Rectal smooth muscle tissue (tissue), 1 donor: ENCODE results near the gene COX10.
"Not testable (repeated sequence)": the region's sequence is repeated elsewhere in the genome, so short reads cannot be mapped to it uniquely, and the experiment has no call there.

Experiments used
- H3K27ac ChIP-seq: one replicate; pipeline ENCODE4 v1.7.0; 2013; ENCODE audit warnings: low read depth, low read length, inconsistent platforms
- H3K27me3 ChIP-seq: one replicate; pipeline ENCODE4 v1.7.0; 2013; ENCODE audit warnings: low read length; ENCODE audit not compliant: control insufficient read depth, insufficient read depth
- H3K36me3 ChIP-seq: one replicate; pipeline ENCODE4 v1.7.0; 2013; ENCODE audit warnings: low read length; ENCODE audit not compliant: control insufficient read depth, insufficient read depth
- H3K4me1 ChIP-seq: one replicate; pipeline ENCODE4 v1.7.0; 2013; ENCODE audit warnings: low read length; ENCODE audit not compliant: control insufficient read depth, insufficient read depth
- H3K4me3 ChIP-seq: one replicate; pipeline ENCODE4 v1.7.0; 2013; ENCODE audit warnings: low read length
- H3K9ac ChIP-seq: one replicate; pipeline ENCODE4 v1.7.0; 2013; ENCODE audit warnings: low read length

Gene COX10

GRCh38 chr17:14069251-14070021 is at the start of gene COX10:
Gene COX10, plus strand, starts transcription at chr17:14069504. Its CDS starts 102 bp downstream, at chr17:14069606.
- Histone ChIP-seq H3K4me3 (peak within 1 kb of the TSS; percentile 100), H3K27me3 (no peaks in the 10 kb centered on the region), H3K9ac (peak within 1 kb of the TSS; percentile 97), H3K27ac (peak within 1 kb of the TSS; percentile 79), H3K4me1 (peaks cover 7% of the 10 kb centered on the region), H3K36me3 (no peaks in the 10 kb centered on the region)

GRCh38 chr17:14021651-14022294 is 47.5 kb upstream of the COX10 start:
- H3K36me3 ChIP-seq, H3K4me3 ChIP-seq, H3K9ac ChIP-seq, H3K4me1 ChIP-seq, H3K27me3 ChIP-seq, H3K27ac ChIP-seq: not testable (repeated sequence)

- not testable (repeated sequence) for H3K4me1 ChIP-seq, H3K27me3 ChIP-seq, H3K36me3 ChIP-seq, H3K9ac ChIP-seq, H3K27ac ChIP-seq, H3K4me3 ChIP-seq
Measured at GRCh38 chr17:14029755-14030154, 39.5 kb upstream of the COX10 start.

GRCh38 chr17:14032234-14032633 is 37.1 kb upstream of the COX10 start:
- Histone ChIP-seq H3K36me3 (peaks cover 4% of the 10 kb centered on the region), H3K9ac (no peak overlapping the region), H3K27me3 (no peaks in the 10 kb centered on the region), H3K4me1 (no peaks in the 10 kb centered on the region), H3K4me3 (no peak overlapping the region), H3K27ac (no peak overlapping the region)

GRCh38 chr17:14033166-14033565 is 36.1 kb upstream of the COX10 start:
- H3K4me1 ChIP-seq = no peaks in the 10 kb centered on the region
- no peaks in the 10 kb centered on the region for H3K27me3 ChIP-seq
- no peak overlapping the region for H3K4me3 ChIP-seq

GRCh38 chr17:14037453-14037852 is 31.9 kb upstream of the COX10 start:
- H3K4me1 ChIP-seq = no peaks in the 10 kb centered on the region
- no peak overlapping the region for H3K4me3 ChIP-seq
- no peak overlapping the region for H3K9ac ChIP-seq
- no peaks in the 10 kb centered on the region for H3K27me3 ChIP-seq
- H3K36me3 ChIP-seq = peaks cover 4% of the 10 kb centered on the region
- H3K27ac ChIP-seq = no peak overlapping the region

More at GRCh38 chr17:14033166-14033565, 36.1 kb upstream of the COX10 start:
- peaks cover 4% of the 10 kb centered on the region for H3K36me3 ChIP-seq
- H3K27ac ChIP-seq = no peak overlapping the region
- H3K9ac ChIP-seq = no peak overlapping the region

- Histone ChIP-seq H3K27me3 (no peaks in the 10 kb centered on the region), H3K36me3 (peaks cover 4% of the 10 kb centered on the region), H3K4me3 (no peak overlapping the region), H3K9ac (no peak overlapping the region), H3K27ac (no peak overlapping the region), H3K4me1 (no peaks in the 10 kb centered on the region)
Measured at GRCh38 chr17:14038206-14038605, 31.1 kb upstream of the COX10 start.

GRCh38 chr17:14042411-14042810 is 26.9 kb upstream of the COX10 start:
- no peak overlapping the region for H3K27ac ChIP-seq
- no peaks in the 10 kb centered on the region for H3K36me3 ChIP-seq
- H3K9ac ChIP-seq = no peak overlapping the region
- no peaks in the 10 kb centered on the region for H3K27me3 ChIP-seq
- H3K4me1 ChIP-seq = no peaks in the 10 kb centered on the region
- no peak overlapping the region for H3K4me3 ChIP-seq

GRCh38 chr17:14044702-14045101 is 24.6 kb upstream of the COX10 start:
- H3K4me1 ChIP-seq = no peaks in the 10 kb centered on the region
- no peaks in the 10 kb centered on the region for H3K27me3 ChIP-seq
- H3K9ac ChIP-seq = no peak overlapping the region
- H3K4me3 ChIP-seq = no peak overlapping the region
- H3K36me3 ChIP-seq = no peaks in the 10 kb centered on the region
- no peak overlapping the region for H3K27ac ChIP-seq

- Histone ChIP-seq H3K4me3 (no peak overlapping the region), H3K27me3 (no peaks in the 10 kb centered on the region), H3K27ac (no peak overlapping the region), H3K9ac (no peak overlapping the region), H3K4me1 (no peaks in the 10 kb centered on the region), H3K36me3 (no peaks in the 10 kb centered on the region)
Measured at GRCh38 chr17:14046978-14047377, 22.3 kb upstream of the COX10 start.

GRCh38 chr17:14047591-14047990 is 21.7 kb upstream of the COX10 start:
- Histone ChIP-seq H3K27me3 (no peaks in the 10 kb centered on the region), H3K9ac (no peak overlapping the region), H3K4me3 (no peak overlapping the region), H3K36me3 (no peaks in the 10 kb centered on the region), H3K27ac (no peak overlapping the region), H3K4me1 (no peaks in the 10 kb centered on the region)

- Histone ChIP-seq H3K4me3 (no peak overlapping the region), H3K27ac (no peak overlapping the region), H3K9ac (no peak overlapping the region), H3K4me1 (no peaks in the 10 kb centered on the region), H3K27me3 (no peaks in the 10 kb centered on the region), H3K36me3 (no peaks in the 10 kb centered on the region)
Measured at GRCh38 chr17:14048169-14048568, 21.1 kb upstream of the COX10 start.

- Histone ChIP-seq H3K36me3 (no peaks in the 10 kb centered on the region), H3K9ac (no peak overlapping the region), H3K4me3 (no peak overlapping the region), H3K27ac (no peak overlapping the region), H3K27me3 (no peaks in the 10 kb centered on the region), H3K4me1 (no peaks in the 10 kb centered on the region)
Measured at GRCh38 chr17:14050616-14051015, 18.7 kb upstream of the COX10 start.
